NCI-H446 treated with DMSO at 0.1 percent for 48 hours (cell line): ENCODE data around the gene ZNF423.
"Not testable (repeated sequence)": the region's sequence is repeated elsewhere in the genome, so short reads cannot be mapped to it uniquely, and the experiment has no call there.

Experiments used
- DNase-seq: peaks from one replicate; lab custom pipeline; 2025; lab: John Stamatoyannopoulos, UW

The ZNF423 gene

GRCh38 chr16:49583911-49584310, 272.0 kb downstream of the ZNF423 start:
- DNase-seq: no peak

DNA sequence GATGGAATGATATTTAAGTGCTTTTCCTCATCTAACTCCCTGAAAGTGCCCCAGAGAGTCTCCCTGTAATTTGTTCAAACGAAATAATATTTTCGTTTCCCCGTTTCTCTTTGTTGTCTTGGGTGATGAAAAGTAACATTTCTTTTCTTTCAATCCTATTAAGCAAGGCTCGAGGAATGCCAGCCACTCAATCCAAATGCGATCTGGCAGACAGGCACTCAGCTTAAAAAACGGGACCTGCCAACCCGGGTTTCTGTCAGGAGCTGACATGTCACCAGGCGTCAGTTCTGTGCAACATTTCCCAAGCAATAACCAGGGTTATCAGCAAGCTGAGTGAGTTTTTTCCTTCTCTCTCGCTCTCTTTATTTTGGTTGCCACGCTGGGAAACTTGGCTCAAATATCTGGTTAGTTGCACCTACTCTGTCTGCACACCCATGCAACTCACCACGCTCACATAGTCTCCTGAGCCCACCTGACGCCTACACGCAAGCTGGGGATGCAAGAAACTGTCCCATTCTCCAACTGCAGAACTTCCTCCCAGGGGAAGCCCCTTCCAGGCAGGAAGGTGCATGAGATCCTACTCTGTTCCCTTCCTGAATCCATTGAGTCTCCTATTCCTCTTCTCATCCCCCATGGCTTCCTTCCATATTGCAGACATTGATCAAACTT, 274.1 kb downstream of the ZNF423 start:
- DNase-seq: no peak

GRCh38 chr16:49580751-49581303, 275.1 kb downstream of the ZNF423 start:
- DNase-seq: no peak

DNA sequence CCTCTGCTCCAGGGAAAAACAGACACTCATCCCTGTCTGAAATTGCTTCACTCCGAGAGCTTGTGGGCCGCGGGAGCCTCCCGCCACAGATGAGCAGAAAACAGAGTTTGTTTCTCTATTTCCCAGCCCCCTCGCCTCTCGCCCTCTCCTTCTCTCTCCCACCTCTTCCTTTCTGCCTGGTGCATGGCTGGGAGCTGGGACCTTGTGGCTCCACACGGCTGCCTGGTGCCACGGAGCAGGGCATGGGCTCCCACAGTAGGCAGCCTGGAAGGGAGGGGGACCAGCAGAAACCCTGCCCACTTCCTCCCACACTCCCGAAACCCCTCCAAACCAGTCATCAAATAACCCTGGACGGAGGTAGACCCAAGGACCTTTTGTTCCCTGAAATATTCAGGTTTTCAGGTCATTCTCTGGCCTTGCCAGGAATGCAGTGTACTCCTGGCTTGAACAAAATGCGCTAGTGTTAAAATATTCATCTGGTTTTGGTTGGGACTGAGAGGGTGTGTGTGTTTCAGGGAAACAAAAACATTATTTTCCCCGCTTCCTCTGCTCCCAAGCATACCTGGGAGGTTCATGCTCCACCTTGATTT, 277.4 kb downstream of the ZNF423 start:
- no peak for DNase-seq

DNA sequence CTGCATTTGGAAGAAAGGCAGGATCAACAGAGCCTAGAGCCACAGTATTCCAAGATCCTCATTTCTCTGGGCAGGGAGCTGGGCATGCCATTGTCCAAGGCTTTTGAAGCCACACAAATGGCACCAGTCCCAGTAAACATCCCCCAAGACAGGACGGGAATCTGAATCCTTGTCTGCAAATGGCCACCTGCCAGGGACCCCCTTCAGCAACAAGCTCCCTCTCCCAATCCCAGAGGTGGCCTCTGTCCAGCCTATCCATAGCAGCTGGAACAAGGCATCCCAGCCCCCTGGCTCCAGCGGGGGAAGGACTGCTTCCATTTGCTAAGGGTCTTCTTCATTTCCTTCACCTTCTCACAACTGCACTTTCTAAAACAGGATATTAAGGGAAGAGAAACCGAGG, 277.9 kb downstream of the ZNF423 start:
- DNase-seq: no peak

DNA sequence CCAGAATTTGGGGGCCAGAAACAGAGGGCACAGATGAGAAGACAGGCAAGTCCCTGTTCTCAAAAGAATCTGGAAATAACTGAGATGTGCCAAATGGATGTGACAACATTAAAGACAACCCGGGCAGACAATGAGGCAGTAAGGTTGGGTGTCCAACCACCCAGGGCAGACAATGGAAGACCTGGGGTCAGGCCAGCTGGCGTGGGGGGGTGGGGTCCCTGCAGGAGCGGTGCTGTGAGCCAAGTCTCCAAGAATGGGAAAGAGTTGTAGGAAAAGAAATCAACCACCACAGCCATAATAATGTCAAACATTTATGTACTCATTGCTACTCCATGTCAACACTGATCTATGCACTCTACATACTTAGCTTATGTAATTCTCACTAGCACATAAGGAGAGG, 279.0 kb downstream of the ZNF423 start:
- no peak for DNase-seq

DNA sequence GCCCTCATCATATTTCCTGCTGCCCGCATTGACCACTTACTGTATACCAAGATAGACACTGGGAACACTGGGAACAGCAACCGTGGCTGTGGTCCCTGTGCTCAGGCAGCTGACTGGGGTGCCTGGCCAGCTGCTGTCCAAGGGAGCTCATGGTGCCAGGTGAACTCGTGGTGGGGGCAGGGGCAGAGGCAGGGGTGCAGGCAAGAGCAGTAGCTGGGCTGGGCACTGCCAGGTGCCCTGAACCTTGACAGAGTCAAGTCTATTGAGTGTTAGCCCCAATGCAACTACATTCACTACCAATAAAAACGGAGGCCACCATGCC, 279.8 kb downstream of the ZNF423 start:
- no peak for DNase-seq

DNA sequence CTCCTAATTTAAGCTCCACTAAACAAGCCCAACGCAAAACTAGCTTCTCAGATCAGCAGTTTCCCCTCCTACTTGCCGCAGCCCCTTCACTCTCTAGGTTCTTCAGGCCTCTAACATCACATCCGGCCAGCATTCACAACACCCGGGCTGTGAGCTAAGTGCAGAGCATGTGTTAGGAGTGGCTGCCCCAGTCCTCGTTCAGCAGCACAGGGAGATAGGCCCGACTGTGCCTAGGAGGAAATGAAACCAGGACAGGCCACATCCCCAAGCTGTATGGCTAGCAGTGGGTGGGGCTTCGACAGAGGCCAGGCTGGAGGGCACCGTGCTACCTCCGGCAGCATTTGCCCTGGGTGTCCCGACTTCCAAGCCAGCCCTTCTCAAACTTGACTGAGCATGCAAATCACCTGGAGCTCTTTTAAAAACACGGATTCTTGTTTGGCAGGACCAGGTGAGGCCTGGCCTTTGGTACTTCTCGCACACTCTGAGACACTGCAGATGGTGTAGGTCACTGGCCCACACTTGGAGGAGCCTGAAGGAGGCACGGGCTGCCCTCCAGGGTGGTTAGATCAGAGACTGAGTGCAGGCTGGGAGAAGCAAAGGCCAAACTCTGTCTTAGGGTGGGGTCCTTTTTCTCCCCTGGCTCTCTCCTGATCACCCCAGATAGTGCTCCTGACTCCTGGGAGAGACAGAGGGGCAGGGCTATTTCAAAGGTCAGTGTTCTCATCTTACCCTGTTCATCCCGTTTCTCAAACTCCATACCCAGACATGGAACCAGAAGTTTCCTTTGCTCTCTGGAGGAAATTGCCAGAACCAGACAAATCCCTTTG, 280.4 kb downstream of the ZNF423 start:
- no peak for DNase-seq

GRCh38 chr16:49574826-49575225, 281.1 kb downstream of the ZNF423 start:
- DNase-seq: no peak

DNA sequence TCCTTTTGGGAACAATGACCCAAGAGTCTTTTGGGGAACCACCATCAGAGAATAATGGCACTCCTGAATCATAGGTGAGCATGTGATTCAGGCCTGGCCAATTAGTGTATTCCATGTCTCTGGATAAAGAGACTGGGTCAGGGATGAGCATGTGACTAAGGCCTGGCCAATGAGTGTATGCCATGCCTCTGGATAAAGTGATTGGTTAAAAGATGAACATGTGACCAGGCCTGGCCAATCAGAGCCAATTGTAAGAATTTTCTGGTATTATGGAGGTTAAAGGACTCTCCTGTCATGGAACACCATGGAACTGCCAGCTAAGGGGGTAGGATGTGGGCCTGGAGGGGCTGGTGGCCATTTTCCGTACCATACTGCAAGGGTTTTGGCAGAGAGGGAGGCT, 288.0 kb downstream of the ZNF423 start:
- no peak for DNase-seq

DNA sequence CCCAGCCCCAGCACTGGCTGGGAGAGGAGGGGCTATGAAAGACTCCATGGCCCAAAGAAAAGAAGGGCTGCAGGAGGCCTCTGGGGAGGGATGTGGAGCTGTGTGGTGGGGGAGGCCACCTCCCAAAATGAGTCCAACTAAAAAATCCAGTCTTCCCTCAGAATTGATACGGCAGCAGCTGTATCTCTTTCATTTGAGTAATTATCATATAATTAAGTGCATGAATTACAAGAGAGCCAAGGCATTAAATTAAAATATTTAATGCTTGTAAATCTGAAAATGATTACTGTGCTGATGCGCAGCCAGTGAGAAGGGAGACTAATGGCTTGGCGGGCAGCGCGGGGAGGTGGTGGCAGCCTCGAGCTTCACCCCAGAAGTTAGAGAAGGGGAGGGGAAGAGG, 289.5 kb downstream of the ZNF423 start:
- DNase-seq: no peak

- peak; percentile 57 for DNase-seq
Observed at GRCh38 chr16:49564496-49565229, 291.2 kb downstream of the ZNF423 start.

- DNase-seq: no peak
Observed at GRCh38 chr16:49563666-49564065, 292.2 kb downstream of the ZNF423 start.

- DNase-seq: not testable (repeated sequence)
Observed at GRCh38 chr16:49562894-49563293, 293.0 kb downstream of the ZNF423 start.

- no peak for DNase-seq
Observed at GRCh38 chr16:49562228-49562627, 293.7 kb downstream of the ZNF423 start.

GRCh38 chr16:49560004-49560830, 295.7 kb downstream of the ZNF423 start:
- DNase-seq: no peak

GRCh38 chr16:49559242-49559641, 296.7 kb downstream of the ZNF423 start:
- no peak for DNase-seq

GRCh38 chr16:49558451-49558850, 297.5 kb downstream of the ZNF423 start:
- DNase-seq: no peak

GRCh38 chr16:49556606-49557446, 299.1 kb downstream of the ZNF423 start:
- peak; percentile 10 for DNase-seq

DNA sequence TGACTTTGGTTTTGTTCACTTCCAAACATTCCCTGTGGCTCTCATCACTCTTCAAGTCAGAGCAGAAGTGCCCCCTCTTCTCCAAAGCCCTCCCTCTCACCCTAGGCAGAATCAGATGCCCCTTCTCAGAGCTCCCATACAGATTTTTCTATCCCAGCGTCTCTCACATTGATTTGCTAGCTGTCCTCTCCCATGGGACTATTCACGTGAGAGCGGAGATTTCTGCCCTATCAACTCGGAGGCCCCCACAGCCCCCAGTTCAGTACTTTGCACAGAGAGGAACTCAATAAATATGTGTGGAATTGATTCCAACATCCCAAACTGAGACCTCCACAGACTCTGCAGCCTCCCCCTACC, 299.7 kb downstream of the ZNF423 start:
- DNase-seq: no peak

DNA sequence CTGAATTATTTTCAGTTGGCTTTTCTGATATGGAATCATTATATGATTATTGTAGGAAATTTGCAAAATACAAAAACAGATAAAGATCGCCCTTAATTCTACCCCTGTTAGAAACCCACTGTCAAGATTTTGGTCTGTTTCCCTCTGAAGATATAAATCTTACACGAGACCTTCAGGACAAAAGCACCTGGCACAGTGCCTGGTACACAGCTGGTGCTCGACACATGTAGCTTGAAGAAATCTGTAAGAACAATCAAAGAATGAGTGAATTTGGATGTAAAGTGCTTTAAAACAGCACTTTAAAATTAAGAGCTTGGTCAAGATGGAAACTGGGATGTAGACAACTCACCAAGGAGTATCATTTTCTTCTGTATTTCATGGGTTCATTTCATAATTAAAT, 301.2 kb downstream of the ZNF423 start:
- no peak for DNase-seq
